CD4-positive, alpha-beta T cell treated with Interleukin-12 subunit alpha and Interleukin-12 subunit beta, for 1 hour (primary cell): ENCODE results near the gene TBC1D22A.

ENCODE experiments used
- DNase-seq: peaks from one replicate; pipeline ENCODE4 v3.0.0-alpha.2; 2020

The TBC1D22A gene

GRCh38 chr22:47199261-47199978 lies 437.0 kb downstream of the TBC1D22A start:
- DNase-seq = no peak

DNA sequence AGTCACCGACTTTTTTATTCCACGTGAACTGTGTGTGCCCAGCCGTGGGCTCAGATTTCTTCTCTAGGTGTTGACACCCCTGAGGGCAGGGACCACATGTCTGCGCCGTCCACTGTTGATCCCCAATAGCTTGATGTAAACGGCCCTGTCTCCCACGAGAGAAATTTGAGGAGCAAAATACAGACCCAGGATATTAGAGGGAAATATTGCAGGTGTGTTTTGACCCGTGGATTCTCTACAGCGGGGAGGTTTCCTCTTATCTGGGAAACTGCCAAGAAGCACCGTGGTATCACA lies 437.5 kb downstream of the TBC1D22A start:
- DNase-seq = no peak

GRCh38 chr22:47200273-47201051 lies 438.0 kb downstream of the TBC1D22A start:
- no peak for DNase-seq

DNA sequence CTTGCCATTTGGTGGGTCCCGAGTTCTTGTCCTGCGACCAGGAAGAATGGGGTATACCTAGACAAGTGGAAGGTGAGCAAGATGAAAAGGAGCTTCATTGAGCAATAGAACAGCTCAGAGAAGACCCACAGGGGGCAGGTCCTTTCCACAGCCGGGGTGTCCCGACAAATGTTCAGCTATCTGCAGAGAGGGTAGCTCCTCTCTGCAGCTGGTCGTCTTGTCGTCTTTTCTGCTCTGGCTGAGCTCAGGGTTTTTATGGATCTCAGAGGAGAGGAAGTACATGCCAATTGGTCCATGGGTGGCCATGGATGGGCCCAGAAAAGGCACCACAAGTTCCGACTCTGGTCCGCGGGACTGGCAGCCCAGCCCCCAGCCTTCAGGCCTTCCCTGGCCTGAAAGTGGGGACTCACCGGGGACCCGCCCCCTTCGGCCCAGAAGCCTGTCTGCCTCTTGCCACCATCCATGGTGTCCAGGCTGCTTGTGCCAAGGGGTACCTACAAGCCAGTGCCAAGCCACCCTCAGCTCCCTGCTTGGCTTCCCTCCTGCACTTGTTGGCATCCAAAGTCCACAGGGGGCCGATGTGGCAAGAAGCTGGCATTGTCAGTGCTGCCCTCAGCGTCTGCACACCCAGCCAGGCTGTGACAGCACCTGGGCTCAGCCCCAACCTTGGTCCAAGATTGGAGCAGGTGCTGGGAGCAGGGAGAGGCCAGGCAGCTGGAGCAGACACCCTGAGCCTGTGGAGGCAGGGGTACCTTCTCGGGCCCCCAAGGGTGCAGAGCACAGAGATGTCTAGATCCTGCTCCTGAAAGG lies 438.9 kb downstream of the TBC1D22A start:
- no peak for DNase-seq

DNA sequence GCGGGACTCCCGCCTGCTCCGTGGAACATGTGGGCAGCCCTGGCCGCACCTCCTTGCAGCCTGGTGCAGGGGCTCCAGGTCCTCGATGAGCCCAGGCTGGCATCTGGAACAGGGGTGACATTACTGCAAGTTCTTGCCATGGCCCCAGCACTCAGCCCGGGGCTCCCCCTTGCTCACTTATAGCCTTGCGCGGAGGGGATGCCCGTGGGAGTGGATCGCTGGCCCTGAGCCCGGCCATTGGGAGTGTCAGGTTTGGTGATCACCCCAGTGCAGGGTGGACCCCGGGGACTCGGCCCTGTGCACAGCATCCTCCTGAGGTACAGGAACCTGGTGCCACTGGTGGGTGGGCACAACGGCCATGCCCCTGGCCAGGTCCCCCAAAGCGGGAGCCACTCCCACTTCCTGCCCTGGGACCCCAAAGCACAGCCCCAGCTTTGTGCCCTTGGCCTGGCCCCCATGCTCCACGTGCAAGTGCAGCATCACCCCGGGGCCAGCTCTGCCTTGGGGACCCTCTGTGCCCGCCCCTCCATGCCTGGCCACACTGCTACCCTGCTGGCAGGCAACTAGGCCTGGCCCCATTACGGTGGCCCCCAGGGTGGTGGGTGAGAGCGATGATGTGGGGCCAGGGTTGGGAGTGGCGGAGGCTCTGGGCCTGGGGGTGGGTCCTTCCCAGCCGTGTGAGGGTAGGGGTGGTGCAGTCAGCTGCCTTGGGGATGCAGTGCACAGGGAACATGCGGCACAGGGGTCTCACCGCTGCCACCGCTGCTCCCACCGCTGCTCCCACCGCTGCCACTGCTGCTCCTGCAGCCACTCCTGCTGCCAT lies 439.8 kb downstream of the TBC1D22A start:
- no peak for DNase-seq

DNA sequence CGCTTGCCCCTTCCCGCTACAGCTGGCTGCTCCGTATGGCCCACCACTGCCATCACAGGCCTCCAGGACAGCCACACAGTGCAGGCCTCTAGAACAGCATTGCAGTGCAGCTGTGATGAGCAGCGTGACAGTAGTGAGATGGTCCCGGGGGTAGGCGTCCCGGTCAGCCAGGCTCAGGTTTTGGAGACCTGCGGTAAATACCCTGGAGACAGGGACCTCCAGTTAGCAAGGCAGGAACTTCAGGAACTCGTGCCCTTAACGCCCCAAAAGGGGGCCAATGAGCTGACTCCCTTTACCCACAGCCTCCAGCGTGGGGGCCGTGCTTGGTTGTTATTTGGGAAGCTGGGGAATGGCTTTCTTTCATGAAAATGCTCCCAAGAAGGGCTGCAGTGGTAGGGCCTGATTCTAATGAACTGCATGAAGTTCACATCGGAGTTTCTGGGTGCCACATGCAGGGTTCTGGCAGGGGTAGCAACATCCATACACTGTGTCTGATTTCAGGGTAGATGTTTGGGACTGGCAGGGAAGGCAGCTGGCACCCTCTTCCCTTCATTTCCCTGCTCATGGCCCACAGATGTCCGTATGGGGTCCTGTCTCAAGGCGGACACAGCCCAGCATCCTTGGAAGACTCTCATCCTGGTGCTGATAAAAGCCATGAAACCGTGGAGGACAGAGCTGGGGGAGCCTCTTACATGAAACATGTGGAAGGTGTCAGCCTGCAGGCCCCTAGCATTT lies 440.5 kb downstream of the TBC1D22A start:
- no peak for DNase-seq

GRCh38 chr22:47203554-47203991 lies 441.1 kb downstream of the TBC1D22A start:
- no peak for DNase-seq

- DNase-seq = no peak
These were observed 441.8 kb downstream of the TBC1D22A start for GRCh38 chr22:47204002-47204979.

GRCh38 chr22:47205081-47205491 lies 442.6 kb downstream of the TBC1D22A start:
- no peak for DNase-seq

- no peak for DNase-seq
These were observed 443.1 kb downstream of the TBC1D22A start for GRCh38 chr22:47205554-47205953.

DNA sequence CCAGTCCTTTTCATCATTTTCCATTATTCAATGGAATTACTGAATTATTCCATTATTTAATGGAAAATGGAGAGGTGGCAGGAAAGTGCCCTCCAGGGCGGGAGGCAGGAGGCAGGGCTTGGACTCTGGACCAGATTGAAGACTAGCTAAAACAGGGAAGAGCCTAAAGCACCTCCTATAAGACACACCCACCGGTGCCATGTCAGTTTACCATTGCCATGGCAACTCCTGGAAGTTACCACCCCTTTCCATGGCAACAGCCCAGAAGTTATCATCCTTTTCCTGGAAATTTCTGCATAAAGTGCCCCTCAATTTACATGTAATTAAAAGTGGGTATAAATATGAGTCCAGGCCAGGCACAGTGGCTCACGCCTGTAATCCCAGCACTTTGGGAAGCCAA lies 443.7 kb downstream of the TBC1D22A start:
- no peak for DNase-seq

DNA sequence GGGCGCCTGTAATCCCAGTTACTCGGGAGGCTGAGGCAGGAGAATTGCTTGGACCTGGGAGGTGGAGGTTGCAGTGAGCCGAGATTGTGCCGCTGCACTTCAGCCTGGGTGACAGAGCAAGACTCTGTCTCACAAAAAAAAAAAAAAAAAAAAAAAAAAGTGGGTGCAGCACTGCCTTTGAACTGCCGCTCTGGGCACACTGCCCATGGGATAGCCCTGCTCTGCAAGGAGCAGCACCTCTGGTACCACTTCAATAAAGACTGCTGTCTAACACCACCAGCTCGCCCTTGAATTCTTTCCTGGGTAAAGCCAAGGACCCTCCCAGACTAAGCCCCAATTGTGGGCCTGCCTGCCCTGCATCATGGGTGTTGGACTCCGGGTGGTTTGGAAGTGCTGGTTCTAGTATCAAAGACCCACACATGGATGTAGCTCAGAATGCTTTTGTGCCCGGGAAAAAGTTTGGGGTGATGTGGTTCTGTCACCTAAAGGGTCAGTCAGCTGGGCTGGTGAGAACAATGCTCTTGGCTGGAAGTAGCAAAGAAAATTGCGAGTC lies 444.3 kb downstream of the TBC1D22A start:
- no peak for DNase-seq

- no peak for DNase-seq
These were observed 444.9 kb downstream of the TBC1D22A start for GRCh38 chr22:47207387-47207786.

- no peak for DNase-seq
These were observed 445.6 kb downstream of the TBC1D22A start for GRCh38 chr22:47207846-47208554.

DNA sequence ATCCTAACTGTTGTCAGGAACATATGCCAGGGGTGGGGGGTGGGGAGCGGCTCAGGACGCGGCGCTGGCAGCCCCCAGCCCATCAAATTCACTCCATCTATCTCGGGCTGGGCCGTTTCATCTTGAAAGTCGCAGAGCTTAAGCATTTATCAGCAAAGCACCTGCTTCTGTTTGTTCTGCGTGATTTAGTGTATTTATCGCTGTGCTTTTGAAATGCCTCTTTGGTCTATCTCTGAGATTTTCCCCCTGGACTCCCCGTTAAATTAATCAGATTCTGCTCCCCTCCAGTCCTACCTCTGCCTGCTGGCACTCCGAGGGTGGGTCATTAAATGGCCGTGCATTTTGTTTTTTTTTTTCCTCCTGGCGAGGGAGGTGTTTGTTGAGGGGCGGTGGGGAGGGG lies 446.2 kb downstream of the TBC1D22A start:
- DNase-seq = no peak

DNA sequence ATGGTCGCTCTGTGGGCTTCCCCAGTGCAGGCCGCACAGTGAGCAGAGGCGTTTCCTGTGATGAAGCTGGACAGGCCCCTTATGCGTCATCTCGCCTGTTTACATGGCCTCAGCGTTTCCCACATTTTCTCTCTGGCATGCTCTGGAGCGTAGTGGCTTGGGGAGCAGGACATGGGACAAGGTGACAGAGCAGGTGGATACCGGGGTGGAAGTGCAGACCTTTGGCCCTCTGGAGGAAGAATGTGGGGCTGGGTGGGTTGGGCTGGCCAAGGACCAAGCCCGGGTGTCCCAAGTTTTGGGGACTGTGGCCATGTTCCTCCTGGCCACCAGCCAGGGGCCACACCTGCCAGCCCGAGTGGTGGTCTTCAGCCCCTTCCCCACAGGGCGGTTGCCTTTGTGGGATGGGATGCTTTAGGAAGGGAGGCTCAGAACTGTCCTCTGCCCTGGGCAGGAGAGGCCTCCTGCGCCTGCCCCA lies 446.6 kb downstream of the TBC1D22A start:
- DNase-seq = no peak

DNA sequence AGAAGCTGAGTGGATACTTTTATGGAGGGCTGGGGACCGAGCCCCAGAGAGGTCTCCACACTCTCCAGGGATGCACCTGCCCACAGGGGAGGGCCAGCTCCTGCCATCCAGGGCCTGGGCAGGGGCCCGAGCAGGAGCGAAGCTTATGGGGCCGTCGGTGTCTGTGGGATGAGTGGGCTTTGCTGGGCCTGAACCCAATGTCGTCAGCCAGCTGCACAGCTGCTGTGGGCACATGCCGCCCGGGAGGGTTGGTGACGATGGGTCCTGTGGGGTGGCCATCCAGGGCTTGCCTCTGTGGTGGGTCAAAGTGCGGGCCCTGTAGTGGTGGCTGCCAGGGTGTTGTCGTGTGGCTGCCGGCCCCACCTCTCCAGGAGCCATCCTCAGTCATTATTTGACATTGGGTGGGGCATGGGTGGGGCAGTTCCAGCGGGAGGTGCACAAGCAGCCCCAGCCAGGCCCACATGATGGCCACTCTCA lies 447.1 kb downstream of the TBC1D22A start:
- DNase-seq = no peak

DNA sequence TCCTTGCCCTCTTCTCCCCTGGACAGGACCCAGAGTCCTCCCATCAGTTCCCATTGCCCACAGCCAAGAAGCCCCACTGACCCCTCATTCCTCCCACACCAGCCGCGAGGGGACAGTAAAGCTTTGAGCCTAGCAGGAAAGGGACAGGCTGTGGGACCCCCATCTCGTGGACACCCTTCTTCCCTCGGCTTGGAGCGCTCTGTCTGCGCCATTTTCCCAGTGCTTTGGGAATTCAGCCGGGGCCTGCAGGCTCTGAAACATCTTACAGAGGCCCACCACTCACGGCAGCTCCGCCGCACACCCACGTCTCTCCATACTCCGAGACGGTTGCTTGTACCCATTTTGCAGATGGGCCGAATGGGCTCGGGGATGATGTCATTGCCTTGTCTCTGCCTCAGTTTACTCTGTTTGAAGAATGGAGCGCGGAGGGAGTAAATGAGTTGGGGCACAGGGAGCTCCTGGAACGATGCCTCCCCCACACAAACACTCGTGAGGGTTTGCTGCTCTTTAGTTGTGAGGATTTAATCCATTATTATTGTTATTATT lies 447.7 kb downstream of the TBC1D22A start:
- no peak for DNase-seq

DNA sequence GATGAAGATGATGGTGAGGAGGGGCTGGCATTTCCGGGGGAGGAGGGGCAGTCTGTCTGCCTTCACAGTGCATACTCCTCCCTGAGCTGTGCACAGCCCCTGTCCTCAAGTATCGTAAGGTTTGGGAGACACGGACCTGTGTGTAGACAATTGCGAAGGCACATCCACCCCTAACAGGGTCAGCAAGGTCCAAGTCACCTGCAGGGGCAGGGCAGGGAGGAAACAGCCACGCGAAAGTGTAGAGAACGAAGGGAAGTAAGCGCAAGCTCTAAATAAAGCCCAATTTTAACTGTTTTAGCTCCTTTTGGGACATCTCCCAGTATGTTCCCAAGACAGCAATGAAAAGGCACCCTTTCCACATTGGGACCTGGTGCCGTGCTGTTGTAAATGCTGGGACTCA lies 448.2 kb downstream of the TBC1D22A start:
- DNase-seq = no peak
